Measurements from ENCODE around the gene C10orf53.

C10orf53 gene

DNA sequence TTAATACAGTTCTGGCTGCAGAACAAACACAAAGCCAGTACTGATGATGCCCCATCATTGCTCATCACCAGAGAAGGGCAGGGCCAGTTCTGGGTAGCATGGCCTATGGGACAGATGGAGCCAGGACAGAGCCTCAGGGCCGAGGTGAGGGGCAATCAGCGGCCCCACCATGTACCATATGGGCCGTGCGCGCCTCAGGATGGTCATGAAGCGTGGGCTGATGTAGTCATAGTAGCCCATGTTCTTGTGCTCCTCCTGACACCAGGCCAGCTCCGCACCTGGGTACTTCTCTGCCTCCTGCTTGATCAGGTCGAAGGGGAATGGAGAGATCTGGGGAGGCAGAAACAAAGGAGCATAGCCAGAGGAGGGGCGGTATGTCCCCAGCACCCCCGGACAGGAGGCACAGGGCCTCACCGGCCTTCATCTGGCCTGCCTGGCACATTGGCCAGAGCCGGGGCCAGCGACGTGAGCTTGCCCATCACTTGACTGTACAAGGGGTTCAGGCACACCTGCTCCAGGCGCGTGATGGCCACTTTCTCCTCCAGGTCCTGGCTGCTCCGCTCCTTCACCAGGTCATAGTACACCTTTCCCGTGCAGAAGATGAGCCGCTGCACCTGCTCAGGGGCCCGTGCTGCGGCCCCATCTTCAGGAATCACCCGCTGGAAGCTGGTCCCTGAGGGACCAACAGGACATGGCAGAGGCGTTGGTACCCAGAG, 56.6 kb downstream of the C10orf53 start:
- Histone ChIP-seq H3K27ac (replicated peaks) (no peak overlapping the region), H3K4me3 (replicated peaks; ENCODE audit: insufficient read depth, low read length) (no peak overlapping the region), H3K27me3 (ENCODE audit: insufficient read depth, poor library complexity, severe bottlenecking) (no peaks in the 10 kb centered on the region)
- DNase-seq (ENCODE audit: low read depth in 1 of 2, low spot score in 1 of 2): no peak
- no peak for TF ChIP-seq POLR2AphosphoS5 (IDR thresholded peaks at IDR 0.05; ENCODE audit: low read depth)
- TF ChIP-seq, protein P1, sequence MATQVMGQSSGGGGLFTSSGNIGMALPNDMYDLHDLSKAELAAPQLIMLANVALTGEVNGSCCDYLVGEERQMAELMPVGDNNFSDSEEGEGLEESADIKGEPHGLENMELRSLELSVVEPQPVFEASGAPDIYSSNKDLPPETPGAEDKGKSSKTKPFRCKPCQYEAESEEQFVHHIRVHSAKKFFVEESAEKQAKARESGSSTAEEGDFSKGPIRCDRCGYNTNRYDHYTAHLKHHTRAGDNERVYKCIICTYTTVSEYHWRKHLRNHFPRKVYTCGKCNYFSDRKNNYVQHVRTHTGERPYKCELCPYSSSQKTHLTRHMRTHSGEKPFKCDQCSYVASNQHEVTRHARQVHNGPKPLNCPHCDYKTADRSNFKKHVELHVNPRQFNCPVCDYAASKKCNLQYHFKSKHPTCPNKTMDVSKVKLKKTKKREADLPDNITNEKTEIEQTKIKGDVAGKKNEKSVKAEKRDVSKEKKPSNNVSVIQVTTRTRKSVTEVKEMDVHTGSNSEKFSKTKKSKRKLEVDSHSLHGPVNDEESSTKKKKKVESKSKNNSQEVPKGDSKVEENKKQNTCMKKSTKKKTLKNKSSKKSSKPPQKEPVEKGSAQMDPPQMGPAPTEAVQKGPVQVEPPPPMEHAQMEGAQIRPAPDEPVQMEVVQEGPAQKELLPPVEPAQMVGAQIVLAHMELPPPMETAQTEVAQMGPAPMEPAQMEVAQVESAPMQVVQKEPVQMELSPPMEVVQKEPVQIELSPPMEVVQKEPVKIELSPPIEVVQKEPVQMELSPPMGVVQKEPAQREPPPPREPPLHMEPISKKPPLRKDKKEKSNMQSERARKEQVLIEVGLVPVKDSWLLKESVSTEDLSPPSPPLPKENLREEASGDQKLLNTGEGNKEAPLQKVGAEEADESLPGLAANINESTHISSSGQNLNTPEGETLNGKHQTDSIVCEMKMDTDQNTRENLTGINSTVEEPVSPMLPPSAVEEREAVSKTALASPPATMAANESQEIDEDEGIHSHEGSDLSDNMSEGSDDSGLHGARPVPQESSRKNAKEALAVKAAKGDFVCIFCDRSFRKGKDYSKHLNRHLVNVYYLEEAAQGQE (IDR thresholded peaks at IDR 0.05; ENCODE audit: insufficient replicate concordance, low read depth): no peak
- TF ChIP-seq, protein P2, sequence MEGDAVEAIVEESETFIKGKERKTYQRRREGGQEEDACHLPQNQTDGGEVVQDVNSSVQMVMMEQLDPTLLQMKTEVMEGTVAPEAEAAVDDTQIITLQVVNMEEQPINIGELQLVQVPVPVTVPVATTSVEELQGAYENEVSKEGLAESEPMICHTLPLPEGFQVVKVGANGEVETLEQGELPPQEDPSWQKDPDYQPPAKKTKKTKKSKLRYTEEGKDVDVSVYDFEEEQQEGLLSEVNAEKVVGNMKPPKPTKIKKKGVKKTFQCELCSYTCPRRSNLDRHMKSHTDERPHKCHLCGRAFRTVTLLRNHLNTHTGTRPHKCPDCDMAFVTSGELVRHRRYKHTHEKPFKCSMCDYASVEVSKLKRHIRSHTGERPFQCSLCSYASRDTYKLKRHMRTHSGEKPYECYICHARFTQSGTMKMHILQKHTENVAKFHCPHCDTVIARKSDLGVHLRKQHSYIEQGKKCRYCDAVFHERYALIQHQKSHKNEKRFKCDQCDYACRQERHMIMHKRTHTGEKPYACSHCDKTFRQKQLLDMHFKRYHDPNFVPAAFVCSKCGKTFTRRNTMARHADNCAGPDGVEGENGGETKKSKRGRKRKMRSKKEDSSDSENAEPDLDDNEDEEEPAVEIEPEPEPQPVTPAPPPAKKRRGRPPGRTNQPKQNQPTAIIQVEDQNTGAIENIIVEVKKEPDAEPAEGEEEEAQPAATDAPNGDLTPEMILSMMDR (IDR thresholded peaks at IDR 0.05; ENCODE audit: insufficient read depth, low read length): no peak

DNA sequence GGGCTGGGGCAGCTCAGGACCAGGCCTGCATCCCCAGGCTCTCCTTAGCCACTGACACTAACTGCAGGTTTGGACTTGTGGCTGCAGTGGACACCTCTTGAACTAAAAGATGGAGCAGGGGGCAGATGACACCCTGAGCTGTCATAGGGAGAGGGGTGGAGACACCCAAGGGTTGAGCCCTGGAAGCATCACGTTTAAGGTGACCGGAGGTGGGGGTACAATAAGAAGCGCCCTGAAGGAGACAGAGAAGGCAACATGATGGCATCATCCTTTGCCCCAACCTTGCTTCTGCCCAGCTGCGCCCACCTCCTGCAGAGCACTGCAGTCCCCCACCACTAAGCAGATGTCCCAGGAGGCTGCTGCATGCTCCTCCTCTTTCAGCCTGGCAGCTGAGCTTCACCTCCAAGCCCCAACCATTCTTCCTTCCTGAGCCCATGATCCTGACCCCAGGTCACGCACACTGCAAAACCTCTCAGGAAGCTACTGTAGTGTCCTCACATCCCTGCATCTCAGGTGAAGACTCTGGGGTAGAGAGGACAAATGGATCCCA, 57.2 kb downstream of the C10orf53 start:
- TF ChIP-seq, protein P1 (IDR thresholded peaks at IDR 0.05; ENCODE audit: insufficient replicate concordance, low read depth): no peak
- no peak for TF ChIP-seq GABPA (IDR thresholded peaks at IDR 0.05; ENCODE audit: low read depth)
- TF ChIP-seq SPI1 (IDR thresholded peaks at IDR 0.05; ENCODE audit: borderline replicate concordance, low read depth): no peak
- TF ChIP-seq POLR2AphosphoS5 (IDR thresholded peaks at IDR 0.05; ENCODE audit: low read depth): no peak
- TF ChIP-seq, protein P2 (IDR thresholded peaks at IDR 0.05; ENCODE audit: insufficient read depth, low read length): no peak
- Histone ChIP-seq H3K27ac (replicated peaks) (no peak overlapping the region), H3K4me3 (replicated peaks; ENCODE audit: insufficient read depth, low read length) (no peak overlapping the region), H3K27me3 (ENCODE audit: insufficient read depth, poor library complexity, severe bottlenecking) (no peaks in the 10 kb centered on the region)
- no peak for DNase-seq (ENCODE audit: low read depth in 1 of 2, low spot score in 1 of 2)

DNA sequence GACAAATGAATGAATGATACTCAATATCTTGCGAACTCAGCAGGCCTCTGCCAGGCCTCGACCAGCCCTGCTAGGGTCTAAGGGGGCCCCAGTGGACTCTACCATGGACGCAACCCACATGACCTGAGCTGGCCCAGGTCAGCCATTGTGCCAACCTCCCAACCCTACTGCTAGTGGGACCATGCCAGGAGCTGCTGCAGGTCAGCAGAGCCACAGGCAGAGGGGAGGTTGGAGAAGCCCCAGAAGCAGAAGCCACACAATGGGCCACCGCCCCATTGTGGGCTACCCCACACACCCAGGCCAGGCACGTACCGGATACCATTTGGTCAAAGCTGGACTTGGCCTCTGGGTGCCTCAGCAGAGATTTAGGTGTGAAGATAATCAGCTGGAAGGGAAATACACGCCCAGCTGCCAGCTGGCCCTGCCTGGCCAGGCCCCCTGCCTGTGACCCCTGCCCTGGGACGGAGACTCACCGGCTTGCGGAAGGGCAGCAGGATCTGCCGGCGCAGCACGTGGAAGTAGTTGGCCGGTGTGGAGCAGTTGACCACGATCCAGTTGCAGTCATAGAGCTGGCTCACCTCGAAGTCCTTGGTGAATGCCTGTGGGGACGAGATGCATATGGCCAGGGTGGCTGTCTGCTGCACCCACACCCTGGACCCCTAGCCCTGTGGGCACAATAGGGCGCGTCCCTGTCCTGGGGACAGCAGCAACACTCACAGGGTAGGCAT, 58.2 kb downstream of the C10orf53 start:
- no peak for DNase-seq (ENCODE audit: low read depth in 1 of 2, low spot score in 1 of 2)
- TF ChIP-seq, protein P1 (IDR thresholded peaks at IDR 0.05; ENCODE audit: insufficient replicate concordance, low read depth): no peak
- TF ChIP-seq POLR2AphosphoS5 (IDR thresholded peaks at IDR 0.05; ENCODE audit: low read depth) (no peak), SPI1 (IDR thresholded peaks at IDR 0.05; ENCODE audit: borderline replicate concordance, low read depth) (no peak), GABPA (IDR thresholded peaks at IDR 0.05; ENCODE audit: low read depth) (no peak)
- no peak overlapping the region for H3K27ac ChIP-seq (replicated peaks)
- H3K27me3 ChIP-seq (ENCODE audit: insufficient read depth, poor library complexity, severe bottlenecking): no peaks in the 10 kb centered on the region
- no peak overlapping the region for H3K4me3 ChIP-seq (replicated peaks; ENCODE audit: insufficient read depth, low read length)
